Liver (tissue), 3 donors: Measurements from ENCODE around the gene CARD11.

Source experiments
- EGR1 ChIP-seq, 2 donors: IDR thresholded peaks; 2 replicates each; pipeline ENCODE4 v1.6.1; 2016 to 2018; ENCODE audit warnings: antibody characterized with exemption in 2 of 2, low read depth in 2 of 2
- GABPA ChIP-seq, 2 donors: IDR thresholded peaks in 1 of 2; conservative IDR thresholded peaks in 1 of 2; 2 replicates each; pipeline ENCODE4 v1.6.1; 2016; ENCODE audit warnings: antibody characterized with exemption in 2 of 2, mild to moderate bottlenecking in 1 of 2, moderate library complexity in 1 of 2
- JUND ChIP-seq, 2 donors: IDR thresholded peaks; 2 replicates each; pipeline ENCODE4 v1.6.1; 2016; ENCODE audit warnings: antibody characterized with exemption in 2 of 2
- MAX ChIP-seq: IDR thresholded peaks from 2 replicates; pipeline ENCODE4 v1.6.1; 2016; ENCODE audit warnings: antibody characterized with exemption
- NR2F2 ChIP-seq: IDR thresholded peaks from 2 replicates; pipeline ENCODE4 v1.6.1; 2016; ENCODE audit warnings: antibody characterized with exemption
- RAD21 ChIP-seq, 2 donors: IDR thresholded peaks; 2 replicates each; pipeline ENCODE4 v1.6.1; 2016; ENCODE audit warnings: antibody characterized with exemption in 2 of 2, mild to moderate bottlenecking in 2 of 2
- REST ChIP-seq: IDR thresholded peaks from 2 replicates; pipeline ENCODE4 v1.6.1; 2016; ENCODE audit warnings: antibody characterized with exemption, mild to moderate bottlenecking
- SP1 ChIP-seq: IDR thresholded peaks from 2 replicates; pipeline ENCODE4 v1.6.1; 2018; ENCODE audit warnings: antibody characterized with exemption, mild to moderate bottlenecking
- TAF1 ChIP-seq: conservative IDR thresholded peaks from 2 replicates; pipeline ENCODE4 v1.6.1; 2016; ENCODE audit warnings: antibody characterized with exemption, mild to moderate bottlenecking
- YY1 ChIP-seq: IDR thresholded peaks from 2 replicates; pipeline ENCODE4 v1.6.1; 2016; ENCODE audit warnings: antibody characterized with exemption, mild to moderate bottlenecking
- ZBTB33 ChIP-seq: IDR thresholded peaks from 2 replicates; pipeline ENCODE4 v1.6.1; 2016; ENCODE audit warnings: antibody characterized with exemption
- TF ChIP-seq, protein P1 (sequence below): fragments of 150-350 bp; IDR thresholded peaks from 2 replicates; pipeline ENCODE4 v1.5.1; 2017; ENCODE audit warnings: improper control_type of control experiment, low read depth, low read length; ENCODE audit not compliant: missing input control
- donor health status: healthy.
- donor health status: healthy.

DNA sequence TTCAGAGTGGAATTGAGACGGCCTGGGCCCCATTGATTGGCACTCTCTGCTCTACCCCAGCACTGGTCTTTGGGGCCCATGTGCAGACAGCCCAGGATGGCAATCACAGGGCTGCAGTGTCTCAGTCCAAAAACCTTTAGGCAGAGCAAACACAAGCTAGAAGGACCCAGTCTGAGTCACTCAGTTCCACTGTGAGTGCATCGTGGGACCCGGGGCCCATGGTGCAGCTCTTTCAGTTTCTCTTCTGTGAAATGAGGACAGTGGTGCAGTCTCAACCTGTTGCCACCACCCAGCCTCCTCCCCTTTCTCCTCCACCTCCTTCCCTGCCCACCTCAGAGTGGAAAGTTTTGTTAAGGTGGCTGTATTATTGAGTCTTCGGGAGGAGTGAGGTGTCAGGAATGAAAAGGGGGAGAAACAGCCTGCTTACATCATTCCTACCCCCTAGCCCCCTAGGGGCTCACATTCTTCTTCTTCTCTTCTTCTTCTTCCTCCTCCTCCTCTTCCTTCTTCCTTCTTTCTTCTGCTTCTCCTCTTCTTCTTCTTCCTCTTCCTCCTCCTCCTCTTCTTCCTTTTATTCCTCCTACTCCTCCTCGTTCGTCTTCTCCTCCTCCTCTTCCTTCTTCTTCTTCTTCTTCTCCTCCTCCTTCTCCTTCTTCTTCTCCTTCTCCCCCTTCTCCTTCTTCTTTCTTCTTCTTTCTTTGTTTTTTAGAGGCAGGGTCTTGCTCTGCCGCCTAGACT is 19.5 kb upstream of the CARD11 start:
- TF ChIP-seq, protein P1, sequence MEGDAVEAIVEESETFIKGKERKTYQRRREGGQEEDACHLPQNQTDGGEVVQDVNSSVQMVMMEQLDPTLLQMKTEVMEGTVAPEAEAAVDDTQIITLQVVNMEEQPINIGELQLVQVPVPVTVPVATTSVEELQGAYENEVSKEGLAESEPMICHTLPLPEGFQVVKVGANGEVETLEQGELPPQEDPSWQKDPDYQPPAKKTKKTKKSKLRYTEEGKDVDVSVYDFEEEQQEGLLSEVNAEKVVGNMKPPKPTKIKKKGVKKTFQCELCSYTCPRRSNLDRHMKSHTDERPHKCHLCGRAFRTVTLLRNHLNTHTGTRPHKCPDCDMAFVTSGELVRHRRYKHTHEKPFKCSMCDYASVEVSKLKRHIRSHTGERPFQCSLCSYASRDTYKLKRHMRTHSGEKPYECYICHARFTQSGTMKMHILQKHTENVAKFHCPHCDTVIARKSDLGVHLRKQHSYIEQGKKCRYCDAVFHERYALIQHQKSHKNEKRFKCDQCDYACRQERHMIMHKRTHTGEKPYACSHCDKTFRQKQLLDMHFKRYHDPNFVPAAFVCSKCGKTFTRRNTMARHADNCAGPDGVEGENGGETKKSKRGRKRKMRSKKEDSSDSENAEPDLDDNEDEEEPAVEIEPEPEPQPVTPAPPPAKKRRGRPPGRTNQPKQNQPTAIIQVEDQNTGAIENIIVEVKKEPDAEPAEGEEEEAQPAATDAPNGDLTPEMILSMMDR = no peak
- TF ChIP-seq JUND (IDR thresholded peaks at IDR 0.05) = no peak
- TF ChIP-seq NR2F2 = no peak
- TF ChIP-seq TAF1 = no peak
- TF ChIP-seq GABPA (IDR thresholded peaks at IDR 0.05 in 1 of 2, conservative IDR thresholded peaks at IDR 0.05 in 1 of 2) = no peak
- TF ChIP-seq REST = no peak
- TF ChIP-seq SP1 = no peak
- no peak for TF ChIP-seq RAD21 (IDR thresholded peaks at IDR 0.05)
- TF ChIP-seq MAX = no peak
- TF ChIP-seq ZBTB33 = no peak
- no peak for TF ChIP-seq EGR1 (IDR thresholded peaks at IDR 0.05; ENCODE audit: low read depth in 2 of 2)
- TF ChIP-seq YY1 = no peak
